Body of pancreas (tissue), 4 donors: ENCODE results near the gene CCN5. TPM values are rescaled to one million over a fixed set of nuclear protein-coding genes. Genes with fewer than 3 reads are reported as not detected.

Experiments used
- ATAC-seq: fragments of 150-250 bp; one replicate; pipeline ENCODE4 v1.9.1; 2016
- DNase-seq, 4 donors: peaks; one replicate each; pipeline ENCODE4 v3.0.0-alpha.2; 2019
- H3K27ac ChIP-seq, 4 donors: fragments of 200-600 bp; sonication (generic); 1 replicate in 3 of 4; 2 replicates in 1 of 4; pipeline versions ENCODE4 v1.5.1 to v1.6.1; 2016 to 2019; ENCODE audit warnings: mild to moderate bottlenecking in 1 of 4, mixed read lengths in 1 of 4, moderate library complexity in 1 of 4
- H3K27me3 ChIP-seq, 2 donors: fragments of 200-600 bp; sonication (generic); one replicate each; pipeline ENCODE4 v1.6.0; 2016; ENCODE audit warnings: mild to moderate bottlenecking in 1 of 2
- H3K36me3 ChIP-seq, 2 donors: fragments of 200-600 bp; sonication (generic); replicated peaks in 1 of 2; 2 replicates each; pipeline ENCODE4 v1.5.1; 2016; ENCODE audit warnings: low read depth in 2 of 2; ENCODE audit not compliant: insufficient read depth in 1 of 2
- H3K4me1 ChIP-seq: fragments of 200-600 bp; sonication (generic); one replicate; pipeline ENCODE4 v1.6.0; 2016
- H3K4me3 ChIP-seq, 2 donors: fragments of 200-600 bp; sonication (generic); 1 replicate in 1 of 2; 2 replicates in 1 of 2; pipeline ENCODE4 v1.5.1; 2016 to 2019
- H3K9me3 ChIP-seq, 3 donors: fragments of 200-600 bp; sonication (generic); 1 replicate in 2 of 3; 2 replicates in 1 of 3; pipeline ENCODE4 v1.5.1; 2016
- POLR2A ChIP-seq, 3 donors: fragments of 450-650 bp; IDR thresholded peaks; one replicate each; pipeline ENCODE4 v1.6.1; 2016; ENCODE audit warnings: antibody characterized with exemption in 3 of 3, mild to moderate bottlenecking in 2 of 3
- WGBS, 2 donors: methylation state at CpG; one replicate each; pipeline ENCODE4 v1.1.5; 2017; 5-methylcytosine and 5-hydroxymethylcytosine counted together
- intact Hi-C: fragments of 100-400 bp; cut with DNase I; formaldehyde crosslinking; loops from one replicate; pipeline ENCODE4 v1.15.1; 2023
- total RNA-seq, 2 donors: library from RNA; depleted of rRNA; stranded (reverse); fragments of >200 nt; gene quantifications; one replicate each; pipeline ENCODE4 v1.1.0, GENCODE V29; 2016
- TF ChIP-seq, protein P1 (sequence below), 7 experiments: fragments of 450-650 bp in 4 of 7; fragments of 200-600 bp in 3 of 7; sonication (generic) in 3 of 7; IDR thresholded peaks; one replicate each; pipeline ENCODE4 v1.5.1; 2016 to 2019; ENCODE audit warnings: antibody characterized with exemption in 7 of 7

The CCN5 gene
- total RNA-seq, 2 donors from 2014 or later = 7.9 to 18.2 TPM

DNA sequence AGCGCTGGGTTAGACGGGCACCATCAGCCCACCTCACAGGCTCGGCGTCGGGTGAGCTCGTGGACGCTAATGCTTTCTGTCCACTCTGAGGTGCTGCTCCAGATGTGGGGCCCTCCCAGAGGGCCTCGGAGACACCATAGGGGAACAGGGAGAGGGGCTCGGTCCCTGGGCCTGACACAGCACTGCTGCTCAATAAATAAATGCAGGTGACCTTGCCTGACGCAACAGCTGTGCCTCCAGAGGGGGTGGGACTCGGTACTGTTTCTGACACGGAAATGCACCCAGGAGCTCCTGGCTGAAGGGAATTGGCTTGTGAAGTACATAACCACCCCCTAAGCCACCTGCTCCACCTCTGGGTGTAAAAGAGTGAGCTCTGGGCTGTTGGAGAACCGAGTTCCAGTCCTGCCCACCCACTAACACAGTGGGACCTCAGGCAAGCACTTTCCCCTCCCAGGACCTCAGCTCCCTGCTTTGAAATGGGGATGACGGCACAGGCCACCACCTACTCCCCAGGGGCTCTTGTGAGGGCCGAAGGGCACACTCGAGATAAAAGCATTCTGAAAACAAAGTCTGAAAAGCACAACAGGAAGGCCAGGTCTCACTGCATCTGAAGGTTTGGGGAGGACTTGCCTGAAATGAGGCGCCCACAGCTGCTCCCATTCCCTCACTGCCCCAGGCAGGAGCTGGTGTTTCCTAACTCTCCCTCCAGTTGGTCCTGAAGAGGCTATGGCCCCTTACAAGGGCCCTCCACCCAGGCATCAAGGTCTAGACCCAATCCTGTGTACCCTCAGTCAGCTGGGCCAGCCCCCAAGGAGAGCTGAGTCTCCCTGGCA, 37.1 kb downstream of the CCN5 start:
- ATAC-seq = no peak
- Histone ChIP-seq H3K27ac (no peak overlapping the region), H3K4me3 (no peak overlapping the region), H3K9me3 (no peaks in the 10 kb centered on the region), H3K4me1 (peaks cover 14% of the 10 kb centered on the region), H3K36me3 (no peaks in the 10 kb centered on the region), H3K27me3 (no peaks in the 10 kb centered on the region)
- TF ChIP-seq, protein P1, sequence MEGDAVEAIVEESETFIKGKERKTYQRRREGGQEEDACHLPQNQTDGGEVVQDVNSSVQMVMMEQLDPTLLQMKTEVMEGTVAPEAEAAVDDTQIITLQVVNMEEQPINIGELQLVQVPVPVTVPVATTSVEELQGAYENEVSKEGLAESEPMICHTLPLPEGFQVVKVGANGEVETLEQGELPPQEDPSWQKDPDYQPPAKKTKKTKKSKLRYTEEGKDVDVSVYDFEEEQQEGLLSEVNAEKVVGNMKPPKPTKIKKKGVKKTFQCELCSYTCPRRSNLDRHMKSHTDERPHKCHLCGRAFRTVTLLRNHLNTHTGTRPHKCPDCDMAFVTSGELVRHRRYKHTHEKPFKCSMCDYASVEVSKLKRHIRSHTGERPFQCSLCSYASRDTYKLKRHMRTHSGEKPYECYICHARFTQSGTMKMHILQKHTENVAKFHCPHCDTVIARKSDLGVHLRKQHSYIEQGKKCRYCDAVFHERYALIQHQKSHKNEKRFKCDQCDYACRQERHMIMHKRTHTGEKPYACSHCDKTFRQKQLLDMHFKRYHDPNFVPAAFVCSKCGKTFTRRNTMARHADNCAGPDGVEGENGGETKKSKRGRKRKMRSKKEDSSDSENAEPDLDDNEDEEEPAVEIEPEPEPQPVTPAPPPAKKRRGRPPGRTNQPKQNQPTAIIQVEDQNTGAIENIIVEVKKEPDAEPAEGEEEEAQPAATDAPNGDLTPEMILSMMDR (IDR thresholded peaks at IDR 0.05) = no peak
- no peak for TF ChIP-seq POLR2A (IDR thresholded peaks at IDR 0.05)
- 60 to 65% methylated on average over 8 to 17 of the region's 17 CpGs for WGBS, 2 donors
- DNase-seq = no peak
- intact Hi-C loops = loop anchor here (5.0 kb wide), 1 partner anchor 115 kb away; no protein-coding TSS in a partner anchor

- H3K9me3 ChIP-seq = no peaks in the 10 kb centered on the region
- no peak overlapping the region for H3K27ac ChIP-seq
- intact Hi-C loops = loop anchor here (5.0 kb wide), 1 partner anchor 113 kb away; no protein-coding TSS in a partner anchor
- H3K27me3 ChIP-seq = no peaks in the 10 kb centered on the region
- WGBS, 2 donors = 70 to 78% methylated on average over 5 to 7 of the region's 7 CpGs
- no peak for DNase-seq
- no peaks in the 10 kb centered on the region for H3K36me3 ChIP-seq
- TF ChIP-seq, protein P1 (IDR thresholded peaks at IDR 0.05) = no peak
- TF ChIP-seq POLR2A (IDR thresholded peaks at IDR 0.05) = no peak
- ATAC-seq = no peak
- peaks cover 6% of the 10 kb centered on the region for H3K4me1 ChIP-seq
- H3K4me3 ChIP-seq = no peak overlapping the region
These were observed 39.4 kb downstream of the CCN5 start for GRCh38 chr20:44754554-44754953.

GRCh38 chr20:44756011-44756688, 41.0 kb downstream of the CCN5 start:
- Histone ChIP-seq H3K27me3 (no peaks in the 10 kb centered on the region), H3K4me1 (no peaks in the 10 kb centered on the region), H3K36me3 (no peaks in the 10 kb centered on the region), H3K9me3 (no peaks in the 10 kb centered on the region), H3K27ac (no peak overlapping the region), H3K4me3 (no peak overlapping the region)
- WGBS, 2 donors = 77 to 91% methylated on average over 11 to 17 of the region's 18 CpGs
- ATAC-seq = no peak
- TF ChIP-seq, protein P1 (IDR thresholded peaks at IDR 0.05) = no peak
- no peak for TF ChIP-seq POLR2A (IDR thresholded peaks at IDR 0.05)
- DNase-seq = no peak
- intact Hi-C loops = no loop called here

DNA sequence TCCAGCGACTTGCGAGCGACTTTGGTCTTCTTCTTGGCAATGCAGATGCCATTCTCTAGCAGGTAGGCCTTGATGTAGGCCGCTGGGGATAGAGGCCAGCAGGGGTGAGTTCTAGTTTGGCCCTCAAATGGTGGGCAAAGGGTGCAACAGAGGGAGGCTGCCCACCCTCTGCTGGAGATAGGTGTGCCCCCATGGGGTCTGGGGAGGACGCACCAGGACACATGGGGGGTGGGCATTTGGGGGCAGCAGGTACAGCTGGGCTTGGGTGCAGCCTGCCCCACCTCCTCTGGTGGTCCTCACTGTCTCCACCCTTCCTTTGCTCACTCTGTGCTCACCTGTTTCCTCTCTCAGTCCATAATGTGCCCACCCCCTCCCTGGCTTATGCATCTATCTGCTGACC, 41.8 kb downstream of the CCN5 start:
- Histone ChIP-seq H3K36me3 (no peaks in the 10 kb centered on the region), H3K27ac (no peak overlapping the region), H3K4me1 (no peaks in the 10 kb centered on the region), H3K27me3 (no peaks in the 10 kb centered on the region), H3K4me3 (no peak overlapping the region), H3K9me3 (no peaks in the 10 kb centered on the region)
- DNase-seq (no peak), ATAC-seq (no peak)
- TF ChIP-seq, protein P1 (IDR thresholded peaks at IDR 0.05) = no peak
- no peak for TF ChIP-seq POLR2A (IDR thresholded peaks at IDR 0.05)
- 87% methylated on average over 5 of the region's 5 CpGs; no CpG with 5 or more reads in 1 of the 2 donors for WGBS, 2 donors
- intact Hi-C loops = no loop called here
